ENCODE measurements around the gene ADAM19.

The ADAM19 gene

GRCh38 chr5:157447201-157447637 lies 128.4 kb downstream of the ADAM19 start:
- TF ChIP-seq CTCF (IDR thresholded peaks at IDR 0.05; ENCODE audit: borderline replicate concordance, insufficient read depth, low read depth, low read length): no peak
- no peak overlapping the region for H3K4me3 ChIP-seq (ENCODE audit: low read depth, low read length)

- no peak for TF ChIP-seq CTCF (IDR thresholded peaks at IDR 0.05; ENCODE audit: borderline replicate concordance, insufficient read depth, low read depth, low read length)
- H3K4me3 ChIP-seq (ENCODE audit: low read depth, low read length): no peak overlapping the region
Observed at GRCh38 chr5:157446412-157446935, 129.1 kb downstream of the ADAM19 start.

DNA sequence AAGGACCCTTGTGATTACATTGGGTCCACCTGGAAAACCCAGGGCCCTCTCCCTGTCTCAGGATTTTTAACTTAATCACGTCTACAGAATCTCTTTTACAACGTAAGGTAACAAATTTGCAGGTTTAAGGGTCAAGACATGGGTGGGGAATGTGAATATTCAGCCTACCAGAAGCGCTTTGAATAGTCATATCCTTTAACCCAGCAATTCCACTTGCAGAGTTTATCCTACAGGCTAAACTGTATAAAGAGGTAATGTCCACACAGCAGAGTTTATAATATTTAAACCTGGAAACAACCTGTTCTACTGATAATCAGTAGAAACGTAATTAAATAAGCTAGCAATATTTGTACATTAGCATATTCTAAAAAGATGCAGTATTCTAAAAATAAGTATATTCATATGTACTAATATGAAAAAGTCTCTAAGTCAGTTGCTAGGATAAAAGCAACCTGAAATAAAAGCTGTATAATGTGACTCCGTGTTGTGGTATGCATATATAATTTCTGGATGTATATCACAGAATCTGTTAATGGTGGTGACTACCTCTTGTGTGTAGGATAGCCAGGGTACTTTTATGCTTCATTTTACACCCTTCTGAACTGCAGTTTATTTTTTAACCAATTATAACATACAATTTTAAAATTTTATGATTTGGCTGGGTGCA lies 129.7 kb downstream of the ADAM19 start:
- H3K4me3 ChIP-seq (ENCODE audit: low read depth, low read length): no peak overlapping the region
- no peak for TF ChIP-seq CTCF (IDR thresholded peaks at IDR 0.05; ENCODE audit: borderline replicate concordance, insufficient read depth, low read depth, low read length)

- no peak for TF ChIP-seq CTCF (IDR thresholded peaks at IDR 0.05; ENCODE audit: borderline replicate concordance, insufficient read depth, low read depth, low read length)
- no peak overlapping the region for H3K4me3 ChIP-seq (ENCODE audit: low read depth, low read length)
Observed at GRCh38 chr5:157444224-157444623, 131.4 kb downstream of the ADAM19 start.

DNA sequence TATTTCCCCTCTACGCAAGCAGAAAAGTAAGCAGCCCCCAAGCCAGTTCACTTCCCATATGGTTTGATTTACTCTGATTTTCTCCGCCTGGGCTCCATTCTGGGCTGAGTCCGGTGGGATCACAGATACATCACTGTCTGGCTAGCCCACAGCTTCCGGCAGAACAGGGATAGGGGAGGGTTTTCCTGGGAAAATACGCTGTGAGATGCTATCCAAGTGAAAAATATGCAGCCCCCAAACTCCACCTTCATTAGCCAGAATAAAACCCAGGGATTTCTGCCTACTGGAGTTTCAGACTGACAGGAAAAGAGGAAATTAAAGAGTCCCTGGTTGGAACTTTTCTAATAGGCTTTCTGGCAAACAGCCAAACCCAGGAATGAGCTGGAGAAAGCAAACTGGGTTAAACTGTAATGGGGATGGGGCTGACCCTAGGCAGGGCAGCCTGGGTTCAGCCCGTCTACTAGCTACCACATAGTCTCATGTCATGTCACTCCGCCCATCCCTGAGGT lies 132.5 kb downstream of the ADAM19 start:
- no peak overlapping the region for H3K4me3 ChIP-seq (ENCODE audit: low read depth, low read length)
- no peak for TF ChIP-seq CTCF (IDR thresholded peaks at IDR 0.05; ENCODE audit: borderline replicate concordance, insufficient read depth, low read depth, low read length)

DNA sequence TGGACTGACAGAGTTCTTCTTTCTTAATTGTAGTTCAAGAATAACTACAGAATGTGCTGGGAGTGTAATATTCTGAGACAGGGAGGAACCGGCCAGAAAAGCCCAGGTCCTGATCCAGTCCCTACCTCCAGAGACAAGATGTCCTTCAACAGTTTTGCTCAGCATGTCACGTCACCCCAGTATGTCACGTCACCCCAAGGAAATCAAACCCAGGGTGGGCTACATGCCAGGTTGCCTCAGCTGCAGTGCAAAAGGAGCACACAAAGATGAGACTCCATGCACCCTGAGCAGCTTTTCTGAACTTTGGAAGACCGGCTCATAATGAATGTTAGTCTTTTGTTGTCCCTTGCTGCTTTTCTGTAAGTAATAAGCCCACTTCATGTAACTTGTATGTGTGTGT lies 141.5 kb downstream of the ADAM19 start:
- no peak for TF ChIP-seq CTCF (IDR thresholded peaks at IDR 0.05; ENCODE audit: borderline replicate concordance, insufficient read depth, low read depth, low read length)
- no peak overlapping the region for H3K4me3 ChIP-seq (ENCODE audit: low read depth, low read length)

Data from GM12875 (cell line).